HCT116 (cell line): ENCODE data around the gene ETNK1. TPM values are rescaled to one million over a fixed set of nuclear protein-coding genes. Genes with fewer than 3 reads are reported as not detected.

Experiments used
- ATAC-seq: fragments of 200-7000 bp; cut with Tn5 transposase; 2 replicates; pipeline ENCODE4 v1.9.1; 2020; ENCODE audit warnings: mild to moderate bottlenecking, moderate library complexity
- BruUV-seq: library from RNA; stranded (reverse); fragments of 400-500 nt; replicated peaks from 2 replicates; lab custom pipeline; 2021; lab: Mats Ljungman, UMichigan
- CTCF ChIA-PET: fragments of 300-600 bp; sonication (Branson Sonifier 250); formaldehyde crosslinking; loops from one replicate; lab custom pipeline; 2021; ENCODE audit warnings: antibody characterized with exemption; lab: Charles Lee
- POLR2A ChIA-PET: fragments of 300-600, 350-600 bp; sonication (Branson Sonifier 250); formaldehyde crosslinking; loops from one replicate; lab custom pipeline; 2021; ENCODE audit warnings: antibody characterized with exemption; lab: Charles Lee
- RAD21 ChIA-PET, 2 experiments: fragments of 300-600 bp; sonication (Branson Sonifier 250); formaldehyde crosslinking; loops; one replicate each; lab custom pipeline; 2023; ENCODE audit warnings: low total read pairs in 2 of 2; ENCODE audit not compliant: uncharacterized antibody in 2 of 2, unreplicated experiment in 2 of 2, low non-redundant PET in 1 of 2; lab: Charles Lee
- DNase-seq: peaks from one replicate; pipeline ENCODE4 v3.0.0-alpha.2; 2010; ENCODE audit warnings: low read depth, low spot score
- H2AFZ ChIP-seq: fragments of 200-600 bp; shearing (Covaris generic), sonication (generic); 2 replicates; pipeline ENCODE4 v1.6.1; 2017; ENCODE audit warnings: low read depth, mixed run types, mixed read lengths, antibody characterized with exemption, low read length; ENCODE audit not compliant: poor library complexity, severe bottlenecking
- H3K27ac ChIP-seq: 2 replicates; pipeline ENCODE4 v1.5.1; 2012; ENCODE audit warnings: low read depth, low read length
- H3K27me3 ChIP-seq: fragments of 200-600 bp; sonication (generic); 2 replicates; pipeline ENCODE4 v1.6.1; 2016; ENCODE audit warnings: mixed run types, low read length, mixed read lengths; ENCODE audit not compliant: insufficient read depth
- H3K36me3 ChIP-seq, 2 experiments: fragments of 200-500 bp in 1 of 2; fragments of 200-600 bp in 1 of 2; sonication (Bioruptor generic) in 1 of 2; sonication (generic) in 1 of 2; 2 replicates each; pipeline versions ENCODE4 v1.5.1 to v1.6.1; 2014 to 2016; ENCODE audit warnings: low read length in 2 of 2, inconsistent platforms in 1 of 2, mixed read lengths in 1 of 2, mixed run types in 1 of 2; ENCODE audit not compliant: insufficient read depth in 2 of 2, control insufficient read depth in 1 of 2
- H3K4me1 ChIP-seq, 2 experiments: fragments of 200-600 bp in 1 of 2; sonication (generic) in 1 of 2; 2 replicates each; pipeline versions ENCODE4 v1.5.1 to v1.6.1; 2012 to 2017; ENCODE audit warnings: low read length in 2 of 2, inconsistent platforms in 1 of 2, mild to moderate bottlenecking in 1 of 2, mixed read lengths in 1 of 2, mixed run types in 1 of 2, moderate library complexity in 1 of 2; ENCODE audit not compliant: insufficient read depth in 2 of 2, control insufficient read depth in 1 of 2
- H3K4me2 ChIP-seq: fragments of 200-600 bp; sonication (generic); 2 replicates; pipeline ENCODE4 v1.6.1; 2017; ENCODE audit warnings: mixed run types, low read length, mixed read lengths
- H3K4me3 ChIP-seq, 2 experiments: fragments of 200-600 bp in 1 of 2; sonication (generic) in 1 of 2; replicated peaks in 1 of 2; 2 replicates each; pipeline ENCODE4 v1.5.1; 2011 to 2016; ENCODE audit warnings: low read length in 2 of 2, control low read depth in 1 of 2, low read depth in 1 of 2, mild to moderate bottlenecking in 1 of 2, mixed read lengths in 1 of 2, mixed run types in 1 of 2
- H3K79me2 ChIP-seq: fragments of 200-600 bp; sonication (generic); 2 replicates; pipeline ENCODE4 v1.6.1; 2017; ENCODE audit warnings: mild to moderate bottlenecking, mixed run types, low read length, moderate library complexity, mixed read lengths; ENCODE audit not compliant: insufficient read depth
- H3K9ac ChIP-seq: fragments of 200-600 bp; sonication (generic); 2 replicates; pipeline ENCODE4 v1.6.1; 2016; ENCODE audit warnings: low read length, mixed read lengths
- H3K9me2 ChIP-seq: fragments of 200-600 bp; sonication (generic), shearing (Covaris generic); 2 replicates; pipeline ENCODE4 v1.6.1; 2017; ENCODE audit warnings: mixed run types, mild to moderate bottlenecking, moderate library complexity; ENCODE audit not compliant: insufficient read depth
- H3K9me3 ChIP-seq, 2 experiments: fragments of 200-500 bp in 1 of 2; fragments of 200-600 bp in 1 of 2; sonication (Bioruptor generic) in 1 of 2; sonication (generic) in 1 of 2; 2 replicates each; pipeline ENCODE4 v1.6.1; 2014 to 2017; ENCODE audit warnings: low read length in 2 of 2, mixed read lengths in 2 of 2, inconsistent platforms in 1 of 2, low read depth in 1 of 2, mild to moderate bottlenecking in 1 of 2, mixed run types in 1 of 2, moderate library complexity in 1 of 2; ENCODE audit not compliant: control insufficient read depth in 1 of 2, insufficient read depth in 1 of 2
- H4K20me1 ChIP-seq: fragments of 200-600 bp; sonication (generic), shearing (Covaris generic); 2 replicates; pipeline ENCODE4 v1.6.1; 2017; ENCODE audit warnings: mixed run types, mild to moderate bottlenecking, moderate library complexity; ENCODE audit not compliant: insufficient read depth
- CBX3 ChIP-seq: IDR thresholded peaks from 2 replicates; pipeline ENCODE4 v1.6.1; 2012; ENCODE audit warnings: low read depth
- EGR1 ChIP-seq: IDR thresholded peaks from 2 replicates; pipeline ENCODE4 v1.6.1; 2012; ENCODE audit warnings: low read depth
- ELF1 ChIP-seq: IDR thresholded peaks from 2 replicates; pipeline ENCODE4 v1.6.1; 2012; ENCODE audit warnings: low read depth, borderline replicate concordance
- EZH2 ChIP-seq: fragments of 200-600 bp; sonication (generic); IDR thresholded peaks from 2 replicates; pipeline ENCODE4 v1.6.1; 2017; ENCODE audit warnings: antibody characterized with exemption, mixed run types
- EZH2phosphoT487 ChIP-seq: fragments of 200-600 bp; IDR thresholded peaks from 2 replicates; pipeline ENCODE4 v1.6.1; 2018; ENCODE audit warnings: antibody characterized with exemption, borderline replicate concordance
- JUND ChIP-seq: IDR thresholded peaks from 2 replicates; pipeline ENCODE4 v1.6.1; 2012
- MAX ChIP-seq: IDR thresholded peaks from 2 replicates; pipeline ENCODE4 v1.6.1; 2012
- POLR2A ChIP-seq: IDR thresholded peaks from 2 replicates; pipeline ENCODE4 v1.7.0; 2011; ENCODE audit warnings: borderline replicate concordance; ENCODE audit not compliant: insufficient read depth, insufficient read length; ENCODE audit errors: extremely low read depth
- REST ChIP-seq: IDR thresholded peaks from 2 replicates; pipeline ENCODE4 v1.6.1; 2012; ENCODE audit warnings: low read depth
- SP1 ChIP-seq: IDR thresholded peaks from 2 replicates; pipeline ENCODE4 v1.6.1; 2012; ENCODE audit warnings: low read depth
- SRF ChIP-seq: IDR thresholded peaks from 2 replicates; pipeline ENCODE4 v1.6.1; 2012; ENCODE audit warnings: low read depth
- TCF7L2 ChIP-seq: IDR thresholded peaks from 2 replicates; pipeline ENCODE4 v1.7.0; 2011; ENCODE audit warnings: borderline replicate concordance, inconsistent platforms; ENCODE audit not compliant: insufficient read depth, insufficient read length; ENCODE audit errors: extremely low read depth
- ZFX ChIP-seq: fragments of 450-650 bp; IDR thresholded peaks from 2 replicates; pipeline ENCODE4 v1.6.1; 2017
- ZNF274 ChIP-seq: fragments of 200-500 bp; sonication (Bioruptor generic); IDR thresholded peaks from 2 replicates; pipeline ENCODE4 v1.6.1; 2014; ENCODE audit warnings: mild to moderate bottlenecking, low read depth, low read length, inconsistent platforms
- intact Hi-C: fragments of 100-400 bp; cut with micrococcal nuclease; formaldehyde crosslinking; loops from 2 replicates; pipeline ENCODE4 v1.10.0; 2022
- total RNA-seq: library from RNA; stranded (reverse); gene quantifications from one replicate; pipeline ENCODE4 v1.2.1, GENCODE V29; 2021; ENCODE audit not compliant: unreplicated experiment
- TF ChIP-seq, protein P1 (sequence below): IDR thresholded peaks from 2 replicates; pipeline ENCODE4 v1.6.1; 2011; ENCODE audit warnings: mild to moderate bottlenecking, low read length, moderate library complexity; ENCODE audit not compliant: insufficient replicate concordance; ENCODE audit errors: extremely low read depth

Gene ETNK1
- total RNA-seq, 1 experiment from 2014 or later = 83.6 TPM

- BruUV-seq = no TSS peak
- Histone ChIP-seq H3K4me3 (no peak overlapping the region), H3K4me2 (no peak overlapping the region), H3K79me2 (no peaks in the 10 kb centered on the region), H3K9me2 (no peaks in the 10 kb centered on the region), H3K27ac (no peak overlapping the region), H3K36me3 (no peaks in the 10 kb centered on the region), H3K27me3 (peaks cover 33% of the 10 kb centered on the region), H2AFZ (no peak overlapping the region), H3K9me3 (no peaks in the 10 kb centered on the region), H4K20me1 (no peaks in the 10 kb centered on the region), H3K9ac (no peak overlapping the region), H3K4me1 (no peaks in the 10 kb centered on the region)
- ChIA-PET CTCF (no interaction called here), POLR2A (no interaction called here), RAD21 (no interaction called here)
- TF ChIP-seq, protein P1, sequence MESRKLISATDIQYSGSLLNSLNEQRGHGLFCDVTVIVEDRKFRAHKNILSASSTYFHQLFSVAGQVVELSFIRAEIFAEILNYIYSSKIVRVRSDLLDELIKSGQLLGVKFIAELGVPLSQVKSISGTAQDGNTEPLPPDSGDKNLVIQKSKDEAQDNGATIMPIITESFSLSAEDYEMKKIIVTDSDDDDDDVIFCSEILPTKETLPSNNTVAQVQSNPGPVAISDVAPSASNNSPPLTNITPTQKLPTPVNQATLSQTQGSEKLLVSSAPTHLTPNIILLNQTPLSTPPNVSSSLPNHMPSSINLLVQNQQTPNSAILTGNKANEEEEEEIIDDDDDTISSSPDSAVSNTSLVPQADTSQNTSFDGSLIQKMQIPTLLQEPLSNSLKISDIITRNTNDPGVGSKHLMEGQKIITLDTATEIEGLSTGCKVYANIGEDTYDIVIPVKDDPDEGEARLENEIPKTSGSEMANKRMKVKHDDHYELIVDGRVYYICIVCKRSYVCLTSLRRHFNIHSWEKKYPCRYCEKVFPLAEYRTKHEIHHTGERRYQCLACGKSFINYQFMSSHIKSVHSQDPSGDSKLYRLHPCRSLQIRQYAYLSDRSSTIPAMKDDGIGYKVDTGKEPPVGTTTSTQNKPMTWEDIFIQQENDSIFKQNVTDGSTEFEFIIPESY = no peak
- TF ChIP-seq JUND = no peak
- TF ChIP-seq MAX = no peak
- TF ChIP-seq ZFX = no peak
- no peak for TF ChIP-seq POLR2A
- TF ChIP-seq EZH2 = no peak
- TF ChIP-seq EGR1 = no peak
- TF ChIP-seq SP1 = no peak
- TF ChIP-seq REST = no peak
- no peak for TF ChIP-seq SRF
- TF ChIP-seq ZNF274 = no peak
- no peak for TF ChIP-seq EZH2phosphoT487
- no peak for TF ChIP-seq CBX3
- no peak for TF ChIP-seq ELF1
- no peak for TF ChIP-seq TCF7L2
- intact Hi-C loops = no loop called here
- DNase-seq (no peak), ATAC-seq (no peak)
Observed at GRCh38 chr12:22719745-22720144, 94.8 kb downstream of the ETNK1 start.
